HG02970 (cell line): ENCODE data around the gene OGFOD3.

Experiments
- ATAC-seq: cut with Tn5 transposase; IDR thresholded peaks from one replicate; pipeline ENCODE4 v1.9.1; 2021; ENCODE audit warnings: mild to moderate bottlenecking, moderate library complexity, moderate number of reproducible peaks; ENCODE audit not compliant: unreplicated experiment, low FRiP score

The OGFOD3 gene

GRCh38 chr17:82410014-82410716, 8.2 kb downstream of the OGFOD3 start:
- no peak for ATAC-seq

DNA sequence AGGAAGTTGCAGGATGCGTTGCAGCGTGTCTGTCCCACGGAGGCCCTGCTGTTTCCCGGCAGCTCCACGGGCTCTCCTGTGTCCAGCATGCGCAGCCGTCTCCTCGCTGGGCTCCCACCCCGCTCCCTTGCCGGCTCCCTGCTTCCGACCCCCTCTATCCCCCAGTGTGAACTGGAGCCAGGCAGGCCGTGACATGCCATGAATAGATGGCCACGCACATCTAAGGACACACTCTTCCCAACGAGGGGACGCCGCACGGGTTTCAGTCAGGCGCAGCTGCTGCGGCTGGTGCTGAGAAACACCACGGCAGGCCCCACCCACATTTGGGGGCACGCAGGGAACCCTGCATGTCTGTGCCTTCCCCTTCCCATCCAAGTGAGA, 9.5 kb downstream of the OGFOD3 start:
- no peak for ATAC-seq

DNA sequence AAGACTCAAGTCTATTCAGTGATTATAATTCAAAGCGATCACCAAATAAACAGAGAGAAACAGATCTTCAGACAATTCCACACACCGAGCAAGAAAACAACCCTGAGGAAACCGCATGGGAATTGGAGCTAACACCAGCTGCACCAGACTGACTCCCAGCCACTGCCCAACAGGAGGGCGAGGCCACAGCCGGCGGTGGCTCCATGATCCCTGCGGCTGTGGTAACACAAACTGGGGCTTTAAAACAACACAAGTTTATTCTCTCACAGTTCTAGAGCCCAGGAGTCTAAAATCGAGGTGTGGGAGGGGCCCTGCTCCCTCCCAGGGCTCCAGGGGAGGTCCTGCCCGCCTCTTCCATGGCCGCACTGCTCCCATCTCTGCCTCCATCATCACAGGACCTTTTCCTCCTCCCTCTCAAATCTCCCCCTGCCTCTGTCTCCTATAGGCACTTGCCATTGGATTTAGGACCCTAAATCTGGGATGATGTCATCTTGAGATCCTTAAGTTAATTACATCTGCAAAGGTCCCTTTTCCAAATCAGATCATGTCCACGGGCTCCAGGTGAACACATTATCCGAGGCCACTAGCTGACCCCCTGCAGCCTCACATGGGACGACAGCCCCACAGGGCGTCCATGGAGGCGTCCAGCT, 10.0 kb downstream of the OGFOD3 start:
- no peak for ATAC-seq

DNA sequence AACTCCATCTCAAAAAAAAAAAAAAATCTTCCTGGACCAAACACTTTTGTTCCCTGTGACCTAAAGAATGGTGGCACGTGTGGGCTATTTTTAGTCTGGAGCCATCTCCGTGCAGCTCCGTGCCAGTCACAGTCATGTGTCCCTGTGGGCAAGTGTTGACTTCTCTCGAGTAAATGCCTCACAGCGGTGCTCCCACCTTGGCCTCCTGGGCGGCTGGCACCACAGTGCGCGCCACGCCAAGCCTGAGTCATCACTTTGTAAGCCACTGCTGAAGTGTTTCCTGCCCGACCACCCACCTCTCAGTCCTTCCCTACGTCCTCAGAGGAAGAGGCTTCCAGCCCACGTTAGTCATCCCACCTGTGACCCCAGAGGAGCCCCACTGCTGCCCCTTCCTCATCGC, 11.1 kb downstream of the OGFOD3 start:
- no peak for ATAC-seq

DNA sequence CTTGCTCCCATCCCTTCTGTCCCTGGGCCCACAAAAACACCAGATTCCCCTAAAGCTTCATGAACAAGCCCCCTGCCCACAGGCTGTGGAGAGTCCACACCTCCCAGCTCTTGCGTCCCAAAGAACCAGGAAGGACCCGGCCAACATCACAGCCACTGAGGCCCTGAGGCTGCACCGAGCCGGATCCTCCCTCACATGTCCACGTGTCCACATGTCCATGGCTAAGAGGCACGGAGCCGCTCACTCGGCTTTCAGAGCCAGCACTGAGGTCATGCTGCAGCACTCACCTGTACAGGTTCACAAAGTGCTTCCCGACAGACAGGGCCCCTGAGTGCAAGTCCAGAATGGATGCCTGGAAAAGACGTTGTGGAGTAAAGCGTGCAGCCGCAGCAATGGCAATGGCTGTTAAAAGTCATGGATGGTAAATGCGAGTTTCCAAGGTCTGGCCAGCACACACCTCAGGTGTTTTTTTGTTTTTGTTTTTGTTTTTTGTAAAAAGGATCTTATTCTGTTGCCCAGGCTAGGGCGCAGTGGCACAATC, 12.2 kb downstream of the OGFOD3 start:
- no peak for ATAC-seq

DNA sequence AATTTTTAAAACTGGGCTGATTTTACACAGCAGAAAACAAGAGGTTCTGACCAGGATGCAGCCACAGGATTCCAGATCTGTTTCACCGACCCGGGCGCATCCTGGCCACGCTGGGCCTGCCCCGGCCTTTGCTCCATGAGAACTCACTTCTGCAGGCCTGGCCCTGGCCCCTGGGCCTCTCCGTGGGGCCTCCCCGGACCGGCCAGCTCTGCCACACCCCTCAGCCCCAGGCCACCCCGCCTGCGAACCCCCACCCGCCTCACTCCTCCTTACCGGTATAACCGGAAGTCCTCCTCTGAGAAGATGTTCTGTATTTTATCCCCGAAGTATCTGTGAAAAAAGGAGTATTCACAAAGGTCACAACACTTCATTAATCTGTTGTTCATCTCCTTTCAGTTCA, 13.3 kb downstream of the OGFOD3 start:
- no peak for ATAC-seq

DNA sequence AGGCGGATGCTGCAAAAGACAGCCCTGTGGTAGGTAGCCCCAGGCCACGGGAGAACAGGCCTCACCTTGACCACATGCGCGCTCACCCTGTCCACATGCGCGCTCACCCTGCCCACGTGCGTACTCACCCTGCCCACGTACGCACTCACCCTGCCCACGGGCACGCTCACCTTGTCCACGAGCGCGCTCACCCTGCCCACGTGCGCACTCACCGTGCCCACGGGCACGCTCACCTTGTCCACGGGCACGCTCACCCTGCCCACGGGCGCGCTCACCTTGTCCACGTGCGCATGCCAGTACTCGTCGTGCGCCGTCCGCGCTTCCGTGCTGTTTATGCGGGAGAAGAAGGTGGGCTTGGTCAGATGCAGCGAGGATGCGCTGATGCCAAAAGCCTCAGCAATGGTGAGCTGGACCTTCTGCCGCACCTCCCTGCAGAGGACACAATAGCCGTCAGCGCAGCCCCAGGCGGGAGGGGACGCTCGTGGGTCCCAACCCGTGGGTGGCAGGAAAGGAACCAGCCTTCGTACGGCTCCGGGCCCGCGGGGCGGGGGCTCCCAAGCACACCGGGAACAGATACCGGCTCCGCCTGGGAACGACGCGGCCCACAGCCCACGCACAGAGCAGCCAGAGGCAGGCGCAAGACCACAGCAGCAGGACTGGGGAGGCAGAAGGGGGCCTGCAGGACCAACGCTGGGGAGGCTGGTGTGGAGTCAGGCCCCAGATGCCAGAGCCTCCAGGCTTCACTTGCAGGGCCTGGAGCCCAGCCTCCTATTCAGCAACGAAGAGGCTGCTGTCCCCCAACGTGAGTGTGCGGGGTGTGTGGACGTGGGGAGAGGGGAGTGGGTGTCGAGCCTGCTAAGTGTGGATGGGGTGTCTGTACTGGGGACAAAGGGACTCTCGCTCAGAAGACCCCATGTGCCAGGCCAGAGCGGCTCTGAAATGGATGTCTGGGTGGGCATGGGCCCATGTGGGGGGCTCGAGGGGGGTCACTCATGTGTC, 14.4 kb downstream of the OGFOD3 start:
- ATAC-seq: no peak

GRCh38 chr17:82402865-82403264, 15.5 kb downstream of the OGFOD3 start:
- ATAC-seq: peak; percentile 71

DNA sequence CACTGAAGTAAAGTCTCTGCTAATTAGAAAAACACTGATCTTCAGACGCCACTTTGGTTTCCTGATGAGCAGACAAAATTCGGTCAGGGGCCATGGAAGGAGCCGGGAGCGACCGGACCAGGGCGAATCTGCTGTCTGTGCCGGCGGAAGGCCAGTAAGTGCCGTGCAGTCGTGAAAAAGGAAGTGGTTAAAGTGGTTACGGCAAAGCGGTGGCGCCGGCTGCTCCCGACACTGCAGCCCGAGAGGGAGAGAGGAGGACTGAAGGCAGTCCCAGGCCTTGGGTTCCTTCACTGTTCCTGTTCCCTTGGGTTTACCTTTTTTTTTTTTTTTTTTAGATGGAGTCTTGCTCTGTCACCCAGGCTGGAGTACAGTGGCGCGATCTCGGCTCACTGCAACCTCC, 17.6 kb downstream of the OGFOD3 start:
- ATAC-seq: no peak

DNA sequence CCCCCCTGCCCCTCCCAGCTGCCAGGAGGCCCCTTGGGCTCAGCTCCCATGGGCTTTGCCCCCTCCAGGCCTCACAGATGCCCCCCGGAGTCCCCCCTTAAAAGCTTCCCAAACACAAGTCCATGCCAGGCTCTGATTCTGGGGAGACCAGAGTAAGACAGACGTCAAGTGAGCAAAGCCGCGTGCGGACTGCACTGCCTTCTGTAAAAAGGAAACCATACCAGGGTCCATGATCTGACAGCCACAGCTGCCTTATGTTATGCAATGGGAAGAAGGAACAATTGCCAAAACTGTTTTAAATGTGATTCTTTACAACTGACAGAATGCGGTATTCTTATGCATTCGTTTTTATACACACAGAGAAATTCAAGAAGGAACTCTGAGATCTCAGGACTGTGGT, 18.2 kb downstream of the OGFOD3 start:
- ATAC-seq: no peak

GRCh38 chr17:82399601-82400101, 18.7 kb downstream of the OGFOD3 start:
- ATAC-seq: no peak

DNA sequence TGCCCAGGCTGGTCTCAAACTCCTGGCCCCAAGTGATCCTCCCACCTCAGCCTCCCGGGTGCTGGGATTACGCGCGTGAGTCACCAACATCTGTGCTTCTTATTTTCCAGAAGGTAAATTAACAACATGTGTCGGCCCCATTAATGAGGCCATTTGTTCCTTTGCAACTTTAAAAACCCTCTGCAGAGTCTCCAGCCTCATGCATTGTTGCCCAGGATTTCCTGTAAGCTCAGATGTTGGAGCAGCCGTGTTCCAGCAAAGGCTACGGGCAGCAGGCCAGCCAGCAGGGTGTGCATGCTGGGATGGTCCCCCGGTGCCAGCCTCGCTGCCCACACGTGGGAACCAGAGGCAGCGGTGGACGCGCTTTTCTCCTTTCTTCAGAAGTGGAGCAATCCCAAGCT, 19.3 kb downstream of the OGFOD3 start:
- no peak for ATAC-seq

GRCh38 chr17:82397449-82398335, 20.7 kb downstream of the OGFOD3 start:
- no peak for ATAC-seq

GRCh38 chr17:82396601-82397435, 21.6 kb downstream of the OGFOD3 start:
- ATAC-seq: no peak

DNA sequence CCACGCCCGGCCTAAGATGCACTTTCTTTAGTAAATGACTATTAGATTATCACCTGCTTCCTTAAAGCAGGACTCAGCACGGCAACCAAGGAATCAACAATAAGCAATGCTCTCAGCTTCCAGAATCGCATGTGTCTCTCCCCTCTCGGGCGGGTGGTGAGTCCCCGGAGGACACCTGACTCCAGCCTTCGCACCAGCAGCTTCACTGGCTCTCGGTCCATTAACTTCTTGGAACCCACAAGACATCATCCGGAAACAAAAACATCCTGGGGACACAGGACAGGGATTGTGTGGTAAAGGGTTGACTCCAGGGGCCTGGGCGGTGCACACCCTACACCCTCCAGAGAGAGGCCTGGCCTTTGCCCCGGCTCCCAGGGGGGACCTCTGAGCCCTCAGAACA, 24.1 kb downstream of the OGFOD3 start:
- ATAC-seq: no peak

DNA sequence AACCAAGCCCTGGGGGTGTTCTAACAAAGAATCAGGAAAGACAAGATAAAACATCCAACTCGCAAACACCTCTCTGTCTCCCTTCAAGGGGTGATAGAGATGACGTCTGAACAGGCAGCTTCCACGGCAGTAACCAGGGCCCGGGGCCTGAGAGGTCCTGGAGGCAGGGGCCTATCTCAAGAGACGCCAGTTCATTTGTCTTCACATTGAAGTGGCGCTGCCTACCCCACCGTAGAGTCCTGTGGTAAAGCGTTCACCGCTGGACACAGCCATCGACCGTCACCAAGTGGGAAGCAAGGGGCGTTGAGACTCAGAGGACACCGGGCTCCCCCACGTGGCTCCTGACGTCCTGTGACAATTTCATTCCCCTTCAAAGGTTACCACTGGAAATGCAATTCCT, 25.4 kb downstream of the OGFOD3 start:
- no peak for ATAC-seq

- ATAC-seq: no peak
Observed at GRCh38 chr17:82392209-82392920, 26.0 kb downstream of the OGFOD3 start.

DNA sequence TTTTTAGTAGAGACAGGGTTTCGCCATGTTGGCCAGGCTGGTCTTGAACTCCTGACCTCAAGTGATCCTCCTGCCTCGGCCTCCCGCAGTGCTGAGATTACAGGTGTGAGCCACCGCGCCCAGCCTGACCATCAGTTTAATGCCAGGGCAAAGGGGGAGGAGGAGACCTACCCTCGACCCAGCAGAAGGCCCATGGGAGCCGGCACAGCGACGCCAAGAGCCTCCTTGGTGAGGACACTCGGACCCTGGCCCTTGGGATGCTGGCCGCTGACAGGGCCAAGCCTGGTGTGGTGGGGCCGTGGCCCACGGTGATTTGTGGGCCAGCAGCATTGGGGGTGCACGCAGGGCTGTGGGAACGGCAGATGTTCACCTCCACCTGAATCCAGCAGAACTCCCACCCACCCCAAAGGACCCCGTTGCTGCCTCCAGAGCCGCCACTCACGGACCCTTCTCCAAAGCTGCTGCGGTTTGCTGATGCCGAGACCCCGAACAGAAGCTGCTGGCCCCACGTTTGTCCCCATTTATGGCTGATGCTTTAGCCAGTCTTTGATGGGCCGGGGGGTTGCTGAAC, 26.8 kb downstream of the OGFOD3 start:
- no peak for ATAC-seq
